Measurements from ENCODE around the gene AVEN.
"Not testable (repeated sequence)": the region's sequence is repeated elsewhere in the genome, so short reads cannot be mapped to it uniquely, and the experiment has no call there.

Gene AVEN, protein sequence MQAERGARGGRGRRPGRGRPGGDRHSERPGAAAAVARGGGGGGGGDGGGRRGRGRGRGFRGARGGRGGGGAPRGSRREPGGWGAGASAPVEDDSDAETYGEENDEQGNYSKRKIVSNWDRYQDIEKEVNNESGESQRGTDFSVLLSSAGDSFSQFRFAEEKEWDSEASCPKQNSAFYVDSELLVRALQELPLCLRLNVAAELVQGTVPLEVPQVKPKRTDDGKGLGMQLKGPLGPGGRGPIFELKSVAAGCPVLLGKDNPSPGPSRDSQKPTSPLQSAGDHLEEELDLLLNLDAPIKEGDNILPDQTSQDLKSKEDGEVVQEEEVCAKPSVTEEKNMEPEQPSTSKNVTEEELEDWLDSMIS

DNA sequence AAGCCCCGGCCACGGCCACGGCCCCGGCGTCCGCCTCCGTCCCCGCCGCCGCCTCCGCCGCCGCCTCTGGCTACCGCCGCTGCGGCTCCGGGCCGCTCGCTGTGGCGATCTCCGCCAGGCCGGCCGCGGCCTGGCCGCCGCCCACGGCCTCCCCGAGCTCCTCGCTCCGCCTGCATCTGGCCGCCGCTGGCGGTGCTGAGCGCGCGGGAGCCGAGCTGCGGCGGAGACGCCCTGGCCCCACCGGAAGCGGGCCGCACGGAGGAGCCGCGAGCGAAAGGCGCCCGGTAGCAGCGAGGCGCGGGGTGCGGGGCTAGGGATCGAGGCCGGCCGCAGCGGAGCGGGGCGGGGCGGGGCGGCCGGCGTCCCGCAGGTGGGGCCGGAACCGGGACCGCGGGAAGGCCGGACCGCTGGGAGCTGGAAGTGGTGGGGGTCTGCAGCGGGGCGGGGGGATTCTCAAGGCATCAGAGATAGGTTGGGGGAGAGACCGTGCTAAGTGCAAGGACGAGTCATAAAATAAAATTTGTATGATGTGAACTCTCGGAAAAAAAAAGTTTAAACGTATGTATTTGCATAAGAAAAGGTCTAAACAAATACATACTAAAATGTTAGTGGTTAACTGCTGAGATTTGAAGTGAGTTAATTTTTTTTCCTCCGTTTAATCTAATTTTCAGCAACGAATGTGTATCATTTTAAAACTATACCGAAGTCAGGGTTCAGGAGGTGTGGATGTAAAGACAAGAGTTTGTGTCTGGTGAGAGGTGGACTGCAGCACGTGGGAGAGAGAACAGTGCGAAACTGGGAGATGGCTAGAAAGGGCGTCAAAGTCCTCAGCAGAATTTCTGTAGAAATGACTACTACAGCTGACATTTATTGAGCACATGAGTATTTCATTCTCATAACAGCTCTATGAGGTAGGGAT, at the start of gene AVEN:
Gene AVEN (minus strand): TSS at position 334 of the 919 bp plus-strand sequence. CDS start 158 bp downstream, at position 176.
- DNase-seq (ENCODE audit: low spot score), result peak; percentile 70

DNA sequence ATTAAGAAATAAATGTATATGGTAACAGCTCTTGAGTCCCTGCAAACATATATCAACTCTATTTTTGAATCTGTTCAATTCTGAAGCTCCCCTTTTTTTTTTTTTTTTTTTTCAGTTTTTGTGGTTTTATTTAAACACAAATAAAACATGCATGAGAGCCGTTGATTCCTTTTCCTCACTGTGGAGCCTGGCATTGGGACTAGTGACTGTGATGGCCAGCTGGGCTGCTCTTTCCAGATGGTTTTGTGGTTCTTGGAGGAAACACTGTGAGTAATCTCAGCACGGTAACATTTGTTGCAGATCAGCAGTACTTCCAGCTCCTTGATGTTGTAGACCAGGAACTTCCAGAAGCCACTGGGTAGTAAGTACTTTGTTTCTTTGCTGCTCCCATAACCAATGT, 46.7 kb upstream of the AVEN start:
- DNase-seq (ENCODE audit: low spot score), result no peak

DNA sequence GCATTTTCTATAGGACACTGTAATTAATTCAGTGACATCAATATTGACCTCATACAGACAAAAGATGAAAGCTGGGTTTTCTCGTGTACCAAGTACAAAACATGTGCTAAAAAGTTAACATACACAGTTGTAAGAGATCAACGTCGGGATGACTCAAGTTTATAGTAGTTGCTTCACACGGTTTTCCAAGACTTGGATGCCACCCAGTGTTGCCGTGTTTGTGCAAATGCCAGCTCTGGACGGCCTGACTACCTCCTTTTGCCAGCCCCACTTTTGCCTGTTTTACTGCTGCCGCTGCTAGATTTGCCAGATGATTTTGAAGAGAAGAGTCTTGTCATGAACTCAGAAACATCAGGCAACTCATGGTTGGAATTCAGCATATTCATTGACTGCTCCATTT, 45.1 kb upstream of the AVEN start:
- DNase-seq (ENCODE audit: low spot score), result no peak

DNA sequence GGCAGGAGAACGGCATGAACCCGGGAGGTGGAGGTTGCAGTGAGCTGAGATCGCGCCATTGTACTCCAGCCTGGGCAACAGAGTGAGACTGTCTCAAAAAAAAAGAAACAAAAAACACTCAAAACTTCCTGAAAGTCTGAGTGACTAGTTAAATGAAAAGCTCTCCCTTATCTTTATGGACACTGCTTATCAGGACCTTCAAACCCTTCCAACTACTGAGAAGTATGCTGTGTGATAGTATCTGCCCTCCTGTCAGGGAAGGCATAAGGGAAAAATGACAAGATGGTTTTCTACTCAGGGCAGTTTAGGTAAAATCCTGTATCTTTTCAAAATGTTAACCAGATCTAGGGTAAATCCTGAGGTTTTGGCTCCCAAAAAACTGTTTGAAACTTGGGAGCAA, 40.9 kb upstream of the AVEN start:
- DNase-seq (ENCODE audit: low spot score), result no peak

DNA sequence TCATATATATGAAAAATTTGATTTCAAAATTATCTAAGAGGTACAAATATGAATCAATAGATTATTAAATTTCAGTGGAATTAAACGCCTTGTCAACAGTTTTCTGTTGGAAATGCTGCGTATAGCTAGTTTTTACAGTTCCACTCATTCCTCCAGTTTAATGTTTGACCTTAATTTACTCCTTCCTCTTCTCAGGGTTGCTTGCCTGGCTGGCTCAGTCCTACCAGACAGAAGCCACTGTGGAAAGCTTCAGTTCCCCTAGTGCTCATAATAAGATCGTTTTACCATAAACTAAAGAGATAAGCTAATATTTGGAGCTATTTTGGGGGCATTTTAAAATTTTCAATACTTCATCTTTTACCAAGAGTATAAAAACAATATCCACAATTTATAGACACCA, 39.9 kb upstream of the AVEN start:
- no peak for DNase-seq (ENCODE audit: low spot score)

DNA sequence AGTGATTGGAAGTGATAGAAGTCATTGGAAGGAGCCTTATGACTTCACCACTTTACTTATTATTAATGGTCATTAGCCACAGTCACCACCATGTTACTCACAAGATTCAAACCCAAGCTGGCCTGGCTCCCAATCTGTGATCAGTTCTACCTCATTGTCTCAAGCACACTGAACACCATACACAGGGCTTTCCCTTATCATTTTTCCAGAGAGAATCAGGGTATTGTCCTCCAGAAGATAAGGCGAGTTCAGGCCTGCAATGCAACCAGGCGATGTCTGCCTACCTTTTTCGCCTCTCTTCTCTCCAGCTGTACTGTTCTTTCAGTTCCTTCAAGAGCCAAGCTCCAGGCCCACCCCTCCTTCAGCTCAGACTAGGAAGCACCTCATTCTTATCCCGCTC, 37.8 kb upstream of the AVEN start:
- DNase-seq (ENCODE audit: low spot score), result no peak

DNA sequence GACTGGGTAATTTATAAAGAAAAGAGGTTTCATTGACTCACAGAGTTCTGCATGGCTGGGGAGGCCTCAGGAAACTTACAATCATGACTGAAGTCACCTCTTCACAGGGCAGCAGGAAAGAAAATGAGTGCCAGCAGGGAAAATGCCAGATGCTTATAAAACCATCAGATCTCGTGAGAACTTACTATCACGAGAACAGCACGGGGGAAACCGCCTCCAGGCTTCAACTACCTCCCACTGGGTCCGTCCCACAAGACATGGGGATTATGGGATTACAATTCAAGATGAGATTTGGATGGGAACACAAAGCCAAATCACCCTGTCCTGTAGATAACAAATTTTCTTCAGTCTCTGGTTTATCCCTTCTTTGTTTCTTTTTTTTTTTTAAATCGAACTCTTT, 31.0 kb upstream of the AVEN start:
- no peak for DNase-seq (ENCODE audit: low spot score)

DNA sequence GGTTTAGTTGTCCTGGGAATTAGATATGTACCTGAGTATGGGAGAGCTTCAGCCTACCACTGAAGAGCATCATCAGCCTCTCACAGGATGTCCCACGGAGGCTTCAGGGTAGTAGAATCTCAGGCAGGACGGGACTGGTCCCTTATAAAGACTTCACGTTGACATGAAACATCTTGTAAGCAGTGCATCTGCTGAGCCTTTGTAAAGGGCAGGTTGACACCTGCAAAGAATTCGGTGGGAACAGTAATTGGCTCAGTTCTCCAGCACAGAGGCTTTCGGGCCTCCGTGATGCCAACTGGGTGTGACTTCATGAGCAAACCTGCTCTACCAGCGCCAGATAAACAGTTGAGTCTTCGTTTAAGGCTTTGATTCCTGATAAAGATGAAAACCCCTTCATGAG, 26.9 kb upstream of the AVEN start:
- DNase-seq (ENCODE audit: low spot score), result no peak

DNA sequence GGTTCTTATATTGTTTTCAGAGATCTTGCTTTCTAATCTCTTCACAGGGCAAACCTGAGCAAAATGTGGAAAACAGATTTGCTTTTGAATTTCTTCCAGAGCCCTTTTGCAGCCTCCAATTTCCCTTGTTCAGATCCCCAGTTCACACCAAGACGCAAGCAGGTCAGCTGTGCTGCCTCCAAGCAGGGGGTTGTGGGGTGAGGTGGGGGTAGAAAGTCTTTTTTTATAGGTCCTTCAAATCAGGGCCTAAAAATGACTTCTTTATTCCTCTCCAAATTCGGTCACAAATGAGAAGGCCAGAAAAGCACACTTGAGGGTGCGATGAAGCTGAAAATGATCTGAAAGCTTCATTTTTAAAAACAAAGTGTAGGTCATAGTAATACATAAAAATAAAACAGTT, 26.3 kb upstream of the AVEN start:
- no peak for DNase-seq (ENCODE audit: low spot score)

DNA sequence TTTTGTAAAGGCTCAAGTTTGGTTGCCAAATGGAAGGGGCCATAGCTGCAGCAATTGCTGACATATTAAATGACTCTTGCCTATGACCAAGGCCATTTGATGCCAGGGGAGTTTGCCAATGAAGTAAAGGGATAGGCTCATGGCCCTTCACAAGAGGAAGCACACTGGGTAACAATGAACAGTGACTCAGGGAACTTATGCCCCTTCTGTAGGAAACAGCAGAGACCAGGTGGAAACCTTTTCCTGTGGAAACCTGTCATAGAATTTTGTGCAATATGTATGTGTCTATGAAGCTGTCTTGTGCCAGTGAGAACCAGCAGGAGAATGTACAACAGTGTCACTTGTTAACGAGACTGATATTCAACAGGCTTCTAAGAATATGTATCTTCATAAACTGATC, 25.4 kb upstream of the AVEN start:
- DNase-seq (ENCODE audit: low spot score), result no peak

DNA sequence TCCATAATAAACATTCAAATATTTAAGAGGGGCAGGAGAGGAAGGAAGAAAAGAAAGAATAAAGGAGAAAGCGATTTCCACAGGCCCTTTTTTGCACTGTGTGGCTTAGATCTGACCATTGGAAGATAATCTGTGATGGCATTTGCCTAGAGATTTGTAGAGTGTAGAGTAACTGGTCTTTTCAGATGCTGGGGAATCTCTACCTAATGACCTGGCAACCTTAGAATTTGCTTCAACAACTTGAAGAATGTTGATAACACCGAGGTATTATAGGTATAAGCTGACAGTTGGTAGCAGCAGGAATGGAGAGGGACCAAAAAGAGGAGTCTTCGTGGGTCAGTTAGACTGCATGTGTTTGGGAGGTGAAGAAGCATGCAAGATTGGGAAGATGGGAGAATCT, 20.9 kb upstream of the AVEN start:
- DNase-seq (ENCODE audit: low spot score), result no peak

DNA sequence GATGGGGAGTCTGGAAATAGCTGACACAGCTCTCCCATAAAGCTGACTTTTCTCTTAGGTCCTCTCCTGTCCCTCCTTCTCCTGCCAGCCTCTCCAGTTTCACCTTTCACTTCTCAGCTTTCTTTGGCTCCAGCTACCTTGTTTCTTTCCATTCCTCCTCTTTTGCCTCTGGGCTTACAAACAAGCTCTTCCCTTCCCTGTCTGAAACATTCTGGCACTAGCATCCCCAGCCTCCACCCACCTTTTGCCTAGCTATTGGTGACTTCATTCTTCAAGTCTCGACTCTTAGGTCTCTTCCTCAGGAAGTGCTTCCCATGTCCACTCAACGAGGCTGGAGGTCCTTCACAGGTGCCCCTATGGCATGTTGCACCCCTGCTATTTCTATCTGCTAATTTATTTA, 20.5 kb upstream of the AVEN start:
- DNase-seq (ENCODE audit: low spot score), result no peak

DNA sequence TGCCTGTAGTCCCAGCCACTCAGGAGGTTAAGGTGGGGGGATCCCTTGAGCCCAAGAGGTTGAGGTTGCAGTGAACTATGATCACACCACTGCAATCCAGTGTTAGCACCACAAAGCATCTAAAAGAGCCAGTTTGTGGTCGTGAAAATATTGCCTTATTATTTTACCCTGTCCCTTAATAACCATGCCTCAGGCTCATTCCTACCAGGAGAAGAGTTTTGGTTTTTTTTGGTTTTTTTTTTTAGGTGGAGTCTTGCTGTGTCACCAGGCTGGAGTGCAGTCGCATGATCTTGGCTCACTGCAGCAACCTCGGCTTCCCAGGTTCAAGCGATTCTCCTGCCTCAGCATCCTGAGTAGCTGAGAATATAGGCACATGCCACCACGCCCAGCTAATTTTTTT, 17.9 kb upstream of the AVEN start:
- no peak for DNase-seq (ENCODE audit: low spot score)

DNA sequence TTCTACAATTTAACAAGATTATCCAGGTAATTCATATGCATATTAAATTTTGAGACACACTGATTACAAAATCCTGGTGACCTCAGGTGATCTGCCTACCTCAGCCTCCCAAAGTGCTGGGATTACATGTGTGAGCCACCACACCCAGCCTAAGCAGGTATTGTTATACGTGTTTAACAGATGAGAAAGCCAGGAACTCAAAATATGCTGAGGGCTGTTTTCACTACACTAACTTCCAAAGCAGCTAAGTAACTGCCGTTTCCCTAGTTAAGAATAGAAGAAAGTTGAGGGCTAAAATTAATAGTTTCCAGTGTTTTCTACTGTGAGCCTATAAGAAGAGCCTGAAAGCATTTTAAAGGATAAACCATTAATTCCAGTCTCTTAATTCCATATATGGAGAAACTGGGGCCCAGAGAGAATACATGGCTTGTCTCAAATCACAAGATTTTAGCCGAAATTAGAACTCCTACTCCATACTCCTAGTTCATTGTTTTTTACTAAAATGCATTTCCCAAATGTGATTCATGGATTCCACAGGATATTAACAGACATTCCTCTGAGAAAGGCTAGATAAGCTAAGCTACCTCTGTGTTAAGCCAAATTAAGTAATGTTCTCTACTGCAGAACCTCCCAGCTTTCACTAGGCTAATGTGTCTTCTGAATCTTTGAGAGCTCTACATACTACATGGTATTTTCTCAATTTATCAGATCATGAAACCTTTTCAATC, 17.0 kb upstream of the AVEN start:
- DNase-seq (ENCODE audit: low spot score), result no peak

DNA sequence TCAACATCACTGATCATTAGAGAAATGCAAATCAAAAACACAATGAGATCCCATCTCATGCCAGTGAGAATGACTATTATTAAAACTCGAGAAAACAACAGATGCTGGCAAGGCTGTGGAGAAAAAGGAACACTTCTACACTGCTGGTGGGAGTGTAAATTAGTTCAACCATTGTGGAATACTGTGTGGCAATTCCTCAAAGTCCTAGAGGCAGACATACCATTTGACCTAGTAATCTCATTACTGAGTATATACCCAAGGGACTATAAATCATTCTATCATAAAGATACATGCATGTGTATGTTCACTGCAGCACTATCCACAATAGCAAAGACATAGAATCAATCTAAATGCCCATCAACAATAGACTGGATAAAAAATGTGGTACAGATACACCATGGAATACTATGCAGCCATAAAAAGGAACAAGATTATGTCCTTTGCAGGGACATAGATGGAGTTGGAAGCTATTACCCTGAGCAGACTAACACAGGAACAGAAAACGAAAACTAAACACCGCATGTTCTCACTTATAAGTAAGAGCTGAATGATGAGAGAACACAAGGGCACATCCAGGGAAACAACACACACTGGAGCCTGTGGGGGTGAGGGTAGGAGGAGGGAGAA, 15.2 kb upstream of the AVEN start:
- no peak for DNase-seq (ENCODE audit: low spot score)

DNA sequence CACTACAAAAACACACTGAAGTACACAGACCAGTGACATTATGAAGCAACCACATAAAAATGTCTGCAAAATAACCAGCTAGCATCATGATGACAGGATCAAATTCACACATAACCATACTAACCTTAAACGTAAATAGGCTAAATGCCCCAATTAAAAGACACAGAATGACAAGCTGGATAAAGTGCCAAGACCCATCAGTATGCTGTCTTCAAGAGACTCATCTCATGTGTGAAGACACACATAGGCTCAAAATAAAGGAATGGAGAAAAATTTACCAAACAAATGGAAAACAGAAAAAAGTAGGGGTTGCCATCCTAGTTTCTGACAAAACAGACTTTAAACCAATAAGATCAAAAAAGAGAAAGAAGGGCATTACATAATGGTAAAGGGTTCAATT, 11.4 kb upstream of the AVEN start:
- DNase-seq (ENCODE audit: low spot score), result not testable (repeated sequence)

DNA sequence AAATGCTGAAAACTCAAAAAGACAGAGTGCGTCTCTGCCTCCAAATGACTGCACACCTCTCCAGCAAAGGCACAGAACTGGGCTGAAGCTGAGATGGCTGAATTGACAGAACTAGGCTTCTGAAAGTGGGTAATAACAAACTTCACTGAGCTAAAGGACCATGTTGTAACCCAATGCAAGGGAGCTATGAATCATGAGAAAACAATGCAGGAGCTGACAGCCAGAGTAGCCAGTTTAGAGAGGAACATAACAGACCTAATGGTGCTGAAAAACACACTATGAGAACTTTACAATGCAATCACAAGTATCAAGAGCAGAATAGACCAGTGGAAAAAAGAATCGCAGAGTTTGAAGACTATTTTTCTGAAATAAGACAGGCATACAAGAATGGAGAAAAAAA, 10.1 kb upstream of the AVEN start:
- DNase-seq (ENCODE audit: low spot score), result no peak

DNA sequence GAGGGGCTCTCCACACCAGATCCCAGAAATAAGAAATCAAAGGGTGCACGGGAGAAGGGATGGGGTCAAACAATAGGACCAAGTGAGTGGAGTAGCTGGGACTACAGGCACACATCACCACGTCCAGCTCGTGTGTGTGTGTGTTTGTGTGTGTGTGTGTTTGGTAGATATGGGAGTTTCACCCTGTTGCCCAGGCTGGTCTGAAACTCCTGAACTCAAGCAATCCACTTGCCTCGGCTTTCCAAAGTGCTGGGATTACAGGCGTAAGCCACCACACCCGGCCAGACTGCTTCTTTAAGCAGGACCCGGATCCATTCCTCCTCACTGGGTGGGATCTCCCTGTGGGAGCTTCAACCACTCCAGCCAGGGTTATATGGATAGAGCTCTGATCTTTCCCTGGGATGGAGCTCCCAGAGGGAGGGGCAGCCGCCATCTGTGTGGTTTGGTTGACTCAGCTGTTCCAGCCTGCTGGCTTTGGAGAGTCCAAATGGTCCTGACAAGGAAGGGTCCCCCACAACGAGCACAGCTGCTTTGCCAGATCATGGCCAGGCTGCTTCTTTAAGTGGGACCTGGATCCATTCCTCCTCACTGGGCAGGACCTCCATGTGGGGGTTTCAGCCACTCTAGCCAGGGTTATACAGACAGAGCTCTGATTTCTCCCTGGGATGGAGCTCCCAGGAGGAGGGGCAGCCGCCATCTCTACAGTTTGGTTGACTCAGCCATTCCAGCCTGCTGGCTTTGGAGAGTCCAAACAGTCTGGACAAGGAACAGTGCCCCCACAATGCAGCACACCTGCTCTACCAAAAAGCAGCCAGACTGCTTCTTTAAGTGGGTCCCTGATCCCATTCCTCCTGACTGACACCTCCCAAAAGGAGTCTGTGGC, 9.1 kb upstream of the AVEN start:
- no peak for DNase-seq (ENCODE audit: low spot score)

DNA sequence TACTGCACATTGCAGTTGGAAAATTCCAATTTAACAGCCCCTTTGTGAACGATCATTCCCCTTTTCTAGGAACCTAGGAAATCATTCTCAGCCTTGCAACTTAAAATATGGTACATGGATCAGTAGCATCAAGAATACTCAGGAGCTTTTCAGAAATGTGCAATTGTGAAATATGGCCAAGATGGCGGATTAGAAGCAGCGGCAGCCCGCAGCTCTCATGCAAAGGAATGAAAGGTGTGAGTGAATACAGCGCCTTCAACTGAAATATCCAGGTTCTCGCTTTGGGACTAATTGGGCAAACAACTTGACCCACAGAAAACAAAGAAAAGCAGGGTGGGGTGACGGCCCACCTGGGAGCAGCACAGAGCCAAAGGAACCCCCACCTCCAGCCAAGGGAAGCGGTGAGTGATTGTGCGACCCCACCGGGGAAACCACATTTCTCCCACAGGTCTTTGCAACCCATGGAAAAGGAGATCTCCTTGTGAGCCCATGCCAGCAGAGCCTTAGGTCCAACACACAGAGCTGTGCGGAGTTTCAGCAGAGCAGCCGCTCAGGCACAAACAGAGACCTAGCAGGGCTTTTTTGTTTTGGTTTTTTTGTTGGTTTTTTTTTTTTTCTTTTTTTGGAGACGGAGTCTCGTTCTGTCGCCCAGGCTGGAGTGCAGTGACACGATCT, 7.6 kb upstream of the AVEN start:
- DNase-seq (ENCODE audit: low spot score), result no peak

DNA sequence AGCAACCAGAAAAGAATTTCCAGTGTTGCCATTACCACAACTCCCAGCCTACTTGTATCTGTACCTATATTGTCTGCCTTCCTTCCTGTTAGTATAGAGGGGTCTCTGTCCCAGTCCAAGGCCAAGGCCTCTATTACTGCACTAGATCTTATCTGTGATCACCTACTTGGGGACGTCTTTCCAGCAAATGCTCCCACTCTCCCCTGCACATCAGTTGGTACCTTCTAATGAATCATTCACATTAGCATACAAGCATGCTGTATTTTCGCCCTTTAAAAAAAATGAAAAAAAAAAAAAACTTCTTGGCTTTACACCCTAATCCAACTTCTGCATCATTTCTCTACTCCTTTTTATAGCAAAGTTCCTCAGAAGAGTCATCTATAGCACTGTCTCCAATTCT, 4.8 kb upstream of the AVEN start:
- no peak for DNase-seq (ENCODE audit: low spot score)

DNA sequence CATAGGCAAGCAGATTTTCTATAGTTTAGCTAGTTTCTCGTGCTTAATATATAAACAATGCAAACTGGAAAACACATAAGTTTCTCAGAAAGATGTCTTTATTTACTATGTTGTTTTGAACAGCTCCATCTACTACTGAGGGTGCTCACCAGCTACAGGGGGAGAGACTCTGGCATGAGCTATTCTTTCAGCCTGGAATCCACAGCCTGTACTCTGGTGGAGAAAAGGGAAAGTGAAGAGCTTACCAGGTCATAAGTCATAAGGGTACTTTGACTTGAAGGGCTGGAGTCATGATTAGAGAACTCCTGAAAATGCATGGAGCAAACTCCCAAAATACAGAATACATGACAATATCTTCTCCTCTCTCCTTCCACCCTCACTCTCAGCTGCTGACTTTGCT, 4.4 kb upstream of the AVEN start:
- no peak for DNase-seq (ENCODE audit: low spot score)

Measured in iPS-NIHi11 (cell line).